Liver (tissue), 3 donors: Measurements from ENCODE around the gene LPO.

Experiments
- CTCF ChIP-seq: fragments of 150-350 bp; IDR thresholded peaks from 2 replicates; pipeline ENCODE4 v1.5.1; 2017; ENCODE audit warnings: improper control_type of control experiment, low read depth, low read length; ENCODE audit not compliant: missing input control
- GABPA ChIP-seq, 2 donors: IDR thresholded peaks in 1 of 2; conservative IDR thresholded peaks in 1 of 2; 2 replicates each; pipeline ENCODE4 v1.6.1; 2016; ENCODE audit warnings: antibody characterized with exemption in 2 of 2, mild to moderate bottlenecking in 1 of 2, moderate library complexity in 1 of 2
- SP1 ChIP-seq: IDR thresholded peaks from 2 replicates; pipeline ENCODE4 v1.6.1; 2018; ENCODE audit warnings: antibody characterized with exemption, mild to moderate bottlenecking
- donor health status: healthy.
- donor health status: healthy.

DNA sequence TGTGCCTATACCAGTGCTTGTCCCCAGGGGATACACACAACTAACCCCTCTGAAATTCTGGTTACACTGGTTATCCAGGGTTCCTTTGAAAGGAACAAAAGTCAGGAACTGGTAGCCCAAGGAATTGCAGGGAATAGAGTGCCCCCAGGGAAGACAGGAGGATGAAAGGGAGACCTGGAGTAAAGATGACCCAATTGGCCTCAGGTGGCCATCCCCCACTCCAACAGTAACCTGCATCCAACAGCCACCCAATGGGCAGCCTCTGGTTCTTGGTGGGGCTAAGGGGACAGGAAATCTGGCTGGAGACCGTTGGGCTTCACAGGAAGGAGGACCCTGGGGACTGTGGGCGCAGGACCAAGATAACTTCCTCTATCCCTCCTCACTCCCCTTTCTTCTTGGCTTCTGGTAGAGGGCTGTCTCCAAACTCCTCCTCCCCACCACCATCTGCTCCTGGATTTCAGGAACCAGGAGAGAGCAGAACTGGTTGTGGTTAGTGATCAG, 43.2 kb downstream of the LPO start:
- TF ChIP-seq CTCF: no peak
- no peak for TF ChIP-seq GABPA (IDR thresholded peaks at IDR 0.05 in 1 of 2, conservative IDR thresholded peaks at IDR 0.05 in 1 of 2)
- no peak for TF ChIP-seq SP1
